GM19468 (cell line): ENCODE results near the gene RBM11.

ENCODE experiments used
- ATAC-seq: cut with Tn5 transposase; IDR thresholded peaks from one replicate; pipeline ENCODE4 v1.9.1; 2021; ENCODE audit warnings: mild to moderate bottlenecking, moderate library complexity, moderate number of reproducible peaks; ENCODE audit not compliant: unreplicated experiment; ENCODE audit errors: extremely low read depth

Gene RBM11

GRCh38 chr21:14267076-14267475, 51.1 kb downstream of the RBM11 start:
- no peak for ATAC-seq

GRCh38 chr21:14270631-14271030, 54.7 kb downstream of the RBM11 start:
- ATAC-seq = no peak

- ATAC-seq = no peak
Observed at GRCh38 chr21:14271053-14271452, 55.1 kb downstream of the RBM11 start.

- no peak for ATAC-seq
Observed at GRCh38 chr21:14271641-14272040, 55.7 kb downstream of the RBM11 start.

GRCh38 chr21:14273736-14274538, 58.0 kb downstream of the RBM11 start:
- ATAC-seq = no peak

GRCh38 chr21:14275702-14276205, 59.8 kb downstream of the RBM11 start:
- ATAC-seq = no peak
